GM21526 (cell line): Measurements from ENCODE around the gene HEBP2.

Source experiments
- ATAC-seq: cut with Tn5 transposase; IDR thresholded peaks from one replicate; pipeline ENCODE4 v1.9.1; 2021; ENCODE audit warnings: moderate library complexity; ENCODE audit not compliant: unreplicated experiment, low FRiP score

The HEBP2 gene

GRCh38 chr6:138396709-138397108, 7.3 kb upstream of the HEBP2 start:
- ATAC-seq = no peak

GRCh38 chr6:138397128-138398122, 6.6 kb upstream of the HEBP2 start:
- no peak for ATAC-seq

- no peak for ATAC-seq
These were observed 3.7 kb upstream of the HEBP2 start for GRCh38 chr6:138400326-138400725.

- no peak for ATAC-seq
These were observed 1.8 kb upstream of the HEBP2 start for GRCh38 chr6:138401960-138402837.

- ATAC-seq = no peak
These were observed 1.2 kb upstream of the HEBP2 start for GRCh38 chr6:138402838-138403187.

GRCh38 chr6:138403324-138403800, 661 bp upstream of the HEBP2 start:
- peak; percentile 11 for ATAC-seq

GRCh38 chr6:138404666-138405337, 779 bp downstream of the HEBP2 start:
- ATAC-seq = no peak

- ATAC-seq = no peak
These were observed 1.9 kb downstream of the HEBP2 start for GRCh38 chr6:138405816-138406413.

- no peak for ATAC-seq
These were observed 2.4 kb downstream of the HEBP2 start for GRCh38 chr6:138406443-138406842.

GRCh38 chr6:138410048-138410735, 6.2 kb downstream of the HEBP2 start:
- ATAC-seq = no peak

GRCh38 chr6:138410972-138411880, 7.2 kb downstream of the HEBP2 start:
- no peak for ATAC-seq

- ATAC-seq = no peak
These were observed 11.1 kb downstream of the HEBP2 start for GRCh38 chr6:138415125-138415524.

- no peak for ATAC-seq
These were observed 12.2 kb downstream of the HEBP2 start for GRCh38 chr6:138416206-138416605.

GRCh38 chr6:138417493-138418117, 13.6 kb downstream of the HEBP2 start:
- ATAC-seq = no peak

- no peak for ATAC-seq
These were observed 14.2 kb downstream of the HEBP2 start for GRCh38 chr6:138418118-138418742.

GRCh38 chr6:138419766-138420165, 15.7 kb downstream of the HEBP2 start:
- no peak for ATAC-seq

GRCh38 chr6:138420356-138420755, 16.3 kb downstream of the HEBP2 start:
- ATAC-seq = no peak

- no peak for ATAC-seq
These were observed 17.1 kb downstream of the HEBP2 start for GRCh38 chr6:138421089-138421488.
